NCI-H1930 (cell line): ENCODE measurements around the gene ADIPOR2.
"Not testable (repeated sequence)": the region's sequence is repeated elsewhere in the genome, so short reads cannot be mapped to it uniquely, and the experiment has no call there.

Experiments used
- DNase-seq, 2 experiments: peaks; one replicate each; lab custom pipeline; 2025; lab: John Stamatoyannopoulos, UW

ADIPOR2 gene

DNA sequence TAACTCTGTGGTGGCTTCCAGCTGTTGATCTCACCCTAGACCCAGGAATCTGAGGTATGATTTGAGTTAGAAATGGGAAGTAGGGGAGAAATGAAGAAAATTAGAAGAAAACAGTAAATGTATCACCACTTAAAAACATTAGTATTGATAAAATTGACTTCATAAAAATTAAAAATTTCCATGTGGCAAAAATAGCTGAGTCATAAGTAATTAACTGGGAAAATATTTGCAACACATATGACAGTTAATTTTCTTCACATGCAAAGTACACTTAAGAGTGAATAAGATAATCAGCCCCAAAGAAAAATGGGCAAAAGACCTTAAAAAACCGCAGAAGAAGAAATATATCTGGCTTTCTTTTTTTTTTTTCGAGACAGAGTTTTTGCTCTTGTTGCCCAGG, 25.5 kb upstream of the ADIPOR2 start:
- no peak for DNase-seq

DNA sequence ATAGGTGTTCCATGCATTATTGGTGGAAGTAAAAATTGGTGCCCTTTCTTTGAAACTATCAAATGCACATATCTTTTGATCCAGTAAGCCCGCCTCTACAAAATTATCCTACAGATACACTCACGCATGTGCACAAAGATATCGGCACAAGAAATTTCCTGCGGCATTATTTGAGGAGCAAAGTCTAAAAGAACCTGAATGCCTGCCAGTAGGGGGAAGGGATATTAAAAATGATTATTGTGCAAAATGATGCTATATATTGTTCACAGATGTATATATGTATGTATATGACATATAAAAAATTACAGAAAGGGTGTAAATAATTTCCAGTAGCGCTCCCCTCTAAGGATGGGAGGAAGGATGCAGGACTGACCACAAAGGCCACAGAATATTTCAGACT, 24.7 kb upstream of the ADIPOR2 start:
- DNase-seq: no peak

DNA sequence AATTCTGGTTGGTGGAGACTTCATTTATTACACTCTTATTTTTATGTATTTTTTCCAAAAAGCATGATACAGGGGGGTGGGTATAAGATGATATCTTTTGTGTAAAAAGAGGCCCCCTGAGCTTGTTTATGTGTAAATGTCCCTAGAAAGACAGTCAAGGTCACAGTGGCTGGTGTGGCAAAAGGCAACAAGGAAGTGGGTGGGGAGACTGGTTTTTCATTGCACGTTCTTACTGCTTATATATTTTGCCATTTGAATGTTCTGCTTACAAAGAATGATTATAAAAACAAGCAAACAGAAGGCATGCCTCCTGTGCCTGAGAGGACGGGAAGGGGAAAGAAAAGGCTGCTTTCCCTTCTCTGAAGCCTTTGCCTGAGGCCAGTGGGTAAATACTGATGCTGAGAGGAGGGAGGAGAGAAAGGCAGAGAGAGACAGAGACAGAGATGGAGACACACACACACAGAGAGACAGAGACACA, 24.1 kb upstream of the ADIPOR2 start:
- no peak for DNase-seq

DNA sequence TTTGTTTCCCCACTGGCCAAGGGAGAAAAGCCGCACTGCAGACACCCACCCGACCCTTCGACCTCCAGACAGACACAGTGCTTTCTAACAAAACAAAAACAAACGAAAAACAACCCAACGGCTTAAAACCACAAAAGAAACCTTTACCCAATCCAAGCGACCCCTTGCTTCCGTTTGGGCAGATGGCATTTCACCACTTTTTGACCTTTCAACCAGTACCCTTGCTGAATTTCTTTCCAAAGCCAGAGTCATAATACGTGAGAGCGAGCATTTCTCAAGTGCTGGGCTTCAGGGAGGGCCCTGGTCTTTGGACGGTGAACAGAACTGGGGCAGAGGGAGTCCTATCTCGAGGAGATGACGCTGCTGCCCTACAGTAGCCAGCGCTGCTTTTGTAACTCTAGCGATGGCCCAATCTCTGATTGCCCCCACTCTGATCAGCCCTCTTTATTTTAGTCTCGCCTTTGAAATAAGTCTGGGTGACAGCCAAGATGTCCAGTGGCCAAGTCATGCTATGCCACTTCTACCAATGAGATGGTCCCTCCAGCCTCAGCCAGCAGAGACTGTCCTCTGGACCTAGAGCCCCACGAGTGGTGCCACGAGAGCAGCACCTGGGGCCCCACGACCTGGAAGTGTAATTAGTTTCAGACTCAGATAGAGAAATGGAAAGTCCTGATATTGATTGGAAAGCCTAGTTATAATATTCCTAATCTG, 21.9 kb upstream of the ADIPOR2 start:
- no peak for DNase-seq

DNA sequence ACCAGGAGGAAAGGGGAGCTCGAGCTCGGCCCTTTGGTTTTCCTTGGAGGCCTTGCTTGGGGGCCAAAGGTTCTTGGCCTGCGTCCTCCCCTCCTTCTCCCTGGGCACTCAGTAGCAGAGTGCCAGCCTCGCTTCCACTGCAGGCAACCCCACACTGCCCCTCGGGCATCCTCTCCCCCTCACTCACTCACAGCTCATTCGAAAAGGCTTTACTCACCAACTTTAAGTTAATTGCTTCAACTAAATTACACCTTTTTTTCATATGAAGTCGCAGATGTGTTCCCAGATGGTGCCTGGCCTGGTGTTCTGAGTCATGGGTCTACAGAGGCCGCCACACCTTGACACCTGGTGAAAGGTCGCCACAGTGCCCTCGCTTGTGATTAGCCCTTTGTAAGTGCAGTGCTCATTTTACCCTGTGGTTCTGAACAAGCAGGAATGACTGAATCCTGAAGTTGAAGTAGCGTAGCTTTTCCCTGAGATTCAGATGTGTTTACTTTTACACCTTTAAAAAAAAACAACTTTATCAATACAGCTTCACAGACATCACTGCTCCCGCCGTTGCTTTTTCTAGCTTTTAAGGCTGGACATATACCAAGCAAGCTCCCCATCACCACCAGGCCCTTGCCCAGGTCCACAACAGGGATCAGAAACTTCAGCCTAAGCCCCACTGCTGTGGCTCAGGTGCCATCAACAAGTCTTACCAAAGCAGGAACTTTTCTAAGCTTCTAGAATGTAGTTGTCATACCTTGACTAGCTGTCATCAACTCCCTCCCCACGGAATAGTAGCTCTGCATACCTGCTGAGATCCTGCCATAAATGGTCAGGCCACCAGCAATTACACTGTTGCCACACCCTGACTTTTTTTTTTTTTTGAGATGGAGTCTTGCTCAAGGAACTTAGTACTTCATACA, 20.3 kb upstream of the ADIPOR2 start:
- no peak for DNase-seq

DNA sequence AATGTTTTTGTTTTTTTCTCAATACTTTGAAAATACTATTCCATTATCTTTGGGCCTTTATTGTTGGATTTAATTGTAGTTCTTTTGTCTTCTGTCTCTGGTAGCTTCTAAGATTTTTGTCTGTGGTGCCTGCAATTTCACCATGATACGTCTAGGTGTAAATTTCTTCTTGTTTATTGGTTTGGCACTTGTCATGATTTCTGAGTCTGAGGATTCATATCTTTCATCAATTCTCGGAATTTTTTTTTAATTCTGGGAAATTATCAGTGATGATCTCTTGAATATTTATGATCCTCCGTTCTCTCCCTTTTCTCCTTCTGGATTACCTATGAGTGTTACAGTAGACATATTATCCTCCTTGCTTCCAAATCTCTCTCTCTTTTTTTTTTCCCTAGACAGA, 14.8 kb upstream of the ADIPOR2 start:
- DNase-seq: no peak

DNA sequence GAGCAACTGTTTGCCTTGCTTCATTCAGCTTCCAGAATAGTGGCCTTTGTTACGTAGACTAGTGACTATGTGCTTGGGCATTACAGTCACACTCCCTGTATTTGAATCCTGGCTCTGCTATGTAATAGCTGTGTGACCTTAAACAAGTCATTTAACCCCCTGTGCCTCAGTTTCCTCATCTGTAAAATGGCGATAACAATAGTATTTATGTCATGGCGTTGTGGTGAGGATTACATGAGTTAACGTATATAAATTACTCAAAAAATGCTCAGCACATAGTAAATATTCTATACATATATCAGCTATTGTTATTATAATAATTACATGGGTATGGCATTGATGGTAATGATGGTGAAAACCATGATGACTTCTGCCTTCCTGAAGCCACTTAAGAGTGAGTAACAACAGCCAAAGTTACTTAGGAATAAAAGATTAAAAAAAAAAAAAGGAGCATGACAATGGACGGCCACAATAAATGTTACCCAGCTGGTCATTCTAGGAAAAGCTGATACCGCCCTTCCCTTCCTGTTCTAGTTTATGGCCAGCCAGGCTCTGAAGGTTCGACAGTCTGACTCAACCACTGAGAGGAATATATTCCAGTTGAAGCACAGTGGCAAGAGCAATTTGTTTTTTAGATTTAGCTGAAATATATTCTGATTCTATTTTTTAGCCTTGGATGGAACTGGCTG, 9.9 kb upstream of the ADIPOR2 start:
- no peak for DNase-seq

GRCh38 chr12:1681493-1681807, 9.4 kb upstream of the ADIPOR2 start:
- no peak for DNase-seq

DNA sequence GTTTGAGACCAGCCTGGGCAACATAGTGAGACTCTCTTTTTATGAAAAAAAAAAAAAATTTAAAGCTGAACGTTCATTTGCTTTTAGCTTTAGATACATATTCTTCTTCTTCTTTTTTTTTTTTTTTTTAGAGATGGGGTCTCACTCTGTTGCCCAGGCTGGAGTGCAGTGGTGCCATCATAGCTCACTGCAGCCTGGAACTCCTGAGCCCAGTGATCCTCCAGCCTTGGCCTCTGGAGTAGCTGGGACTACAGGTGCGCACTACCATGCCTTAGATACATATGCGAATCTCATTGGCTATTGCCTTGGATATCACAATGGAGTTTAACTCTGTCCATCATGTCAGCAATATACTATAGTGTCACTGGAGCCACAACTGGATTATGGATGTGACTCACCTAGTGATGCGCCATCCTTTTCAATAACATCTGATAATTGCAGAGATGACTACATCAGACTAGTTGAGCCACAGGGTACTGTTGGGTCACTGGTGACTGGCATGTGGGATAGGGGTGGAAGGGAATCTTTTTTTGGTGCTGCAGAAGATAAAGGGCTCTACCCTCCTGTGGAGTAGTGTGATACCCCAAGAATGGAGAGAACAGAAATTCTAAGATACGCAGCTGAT, 2.7 kb upstream of the ADIPOR2 start:
- no peak for DNase-seq

- peak in 1 of 2 experiments; percentile 50 for DNase-seq
Observed at GRCh38 chr12:1691123-1692007, 495 bp downstream of the ADIPOR2 start.

DNA sequence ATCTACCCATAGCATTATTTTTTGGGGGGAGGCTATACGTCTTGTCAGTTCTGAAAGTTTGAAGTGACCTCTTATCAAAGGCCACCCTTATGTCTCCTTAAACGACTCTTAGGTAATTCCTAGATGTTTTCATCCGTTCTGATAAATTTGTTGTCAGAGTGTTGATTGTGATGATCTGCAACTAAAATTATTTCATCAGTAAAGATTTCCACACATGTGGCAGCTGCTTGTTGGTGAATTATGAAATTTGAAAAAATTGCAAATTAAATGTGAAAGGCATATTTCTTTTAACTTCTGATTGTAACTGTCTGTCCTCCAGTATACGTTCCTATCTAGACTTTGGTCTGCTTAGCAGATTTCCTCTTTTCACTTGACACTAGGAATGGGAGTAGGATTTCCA, 1.4 kb downstream of the ADIPOR2 start:
- no peak for DNase-seq

GRCh38 chr12:1692895-1693610, 2.2 kb downstream of the ADIPOR2 start:
- DNase-seq: no peak

GRCh38 chr12:1695097-1695496, 4.2 kb downstream of the ADIPOR2 start:
- not testable (repeated sequence) for DNase-seq

DNA sequence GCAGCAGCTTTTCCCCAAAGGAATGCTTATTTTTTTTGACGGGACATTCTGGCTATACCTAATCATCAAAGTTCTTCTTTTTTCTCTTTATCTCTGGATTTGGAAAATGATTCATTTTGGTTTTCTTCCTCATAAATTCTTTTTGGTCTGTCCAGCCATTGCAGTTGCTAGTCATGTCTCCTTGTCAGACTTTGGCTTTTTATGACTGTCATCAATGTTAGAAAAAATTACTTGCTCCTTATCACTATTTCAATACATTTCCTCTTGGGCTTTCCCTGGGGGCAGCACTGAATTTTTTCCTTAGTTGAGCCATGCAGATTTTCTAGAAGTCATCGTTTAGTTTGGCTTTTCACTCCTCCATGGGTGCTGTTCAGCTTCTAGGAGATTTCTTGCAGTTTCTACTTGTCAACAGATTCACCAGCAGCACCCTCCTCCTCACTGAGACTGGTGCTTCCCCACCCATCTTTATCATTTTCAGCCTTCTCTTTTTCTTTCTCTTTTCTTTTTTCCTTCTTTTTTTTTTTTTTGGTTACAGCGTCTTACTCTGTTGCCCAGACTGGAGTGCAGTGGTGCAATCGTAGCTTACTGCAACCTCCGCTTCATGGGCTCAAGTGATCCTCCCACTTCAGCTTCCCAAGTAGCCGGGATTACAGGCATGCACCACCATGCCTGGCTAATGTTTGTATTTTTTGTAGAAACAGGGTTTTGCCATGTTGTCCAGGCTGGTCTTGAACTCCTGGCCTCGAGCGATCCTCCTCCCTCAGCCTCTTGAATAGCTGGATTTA, 5.2 kb downstream of the ADIPOR2 start:
- no peak for DNase-seq

DNA sequence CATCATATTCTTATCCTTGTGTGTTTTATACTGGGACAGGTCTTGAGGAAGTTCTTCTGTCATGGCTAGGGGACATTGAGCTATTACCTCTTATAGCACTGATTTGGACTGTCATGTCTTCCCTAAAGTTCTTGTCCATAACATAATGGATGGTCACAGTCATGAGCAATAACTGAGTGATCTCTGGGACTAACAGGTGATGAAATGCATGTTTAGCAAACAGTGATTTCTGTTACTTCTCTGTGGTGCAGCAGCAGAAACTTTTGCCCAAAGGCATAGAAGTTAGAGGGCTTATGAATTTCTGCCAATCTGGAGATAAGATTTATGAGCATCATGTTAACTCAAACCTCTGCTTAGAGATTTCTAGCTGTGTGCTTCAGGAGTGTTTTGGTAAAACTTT, 5.9 kb downstream of the ADIPOR2 start:
- DNase-seq: no peak

- DNase-seq: no peak
Observed at GRCh38 chr12:1697271-1697670, 6.4 kb downstream of the ADIPOR2 start.

DNA sequence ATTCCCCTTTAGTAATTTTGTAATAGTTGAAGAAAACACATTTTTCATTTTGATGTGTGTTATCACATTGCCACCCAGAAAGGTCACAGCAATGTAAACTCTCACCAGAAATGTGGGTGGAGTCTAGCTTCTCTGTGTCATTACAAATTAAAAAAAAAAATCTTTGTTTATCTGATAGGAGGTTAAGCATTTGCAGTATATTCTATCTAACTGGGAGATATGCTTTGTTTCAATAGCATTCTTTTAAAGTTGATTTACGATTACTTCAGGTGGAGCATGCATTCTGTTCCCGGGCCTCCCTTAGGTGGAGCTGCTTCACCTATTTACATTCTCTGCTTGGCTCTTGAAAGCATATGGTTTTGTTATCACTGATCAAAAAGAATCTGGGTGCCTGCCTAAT, 7.8 kb downstream of the ADIPOR2 start:
- no peak for DNase-seq

DNA sequence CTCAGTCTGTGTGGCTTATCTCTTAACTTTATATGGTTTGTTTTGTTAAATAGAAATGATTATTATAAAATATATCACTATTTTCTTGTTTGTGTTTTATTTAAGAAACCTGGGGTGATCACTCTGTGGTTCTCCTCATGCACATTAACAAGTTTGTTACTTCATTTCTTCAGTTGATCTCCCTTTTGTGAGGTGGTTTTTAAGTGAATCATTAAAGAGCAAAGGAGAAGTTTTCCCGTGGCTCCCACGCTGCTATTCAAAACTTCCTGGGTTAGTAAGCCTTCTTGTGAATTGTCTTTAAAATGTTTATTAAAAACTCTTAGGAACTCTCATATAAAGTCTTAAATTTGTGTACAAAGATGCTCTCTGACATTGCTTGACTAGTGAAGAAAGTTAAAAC, 11.8 kb downstream of the ADIPOR2 start:
- DNase-seq: no peak

DNA sequence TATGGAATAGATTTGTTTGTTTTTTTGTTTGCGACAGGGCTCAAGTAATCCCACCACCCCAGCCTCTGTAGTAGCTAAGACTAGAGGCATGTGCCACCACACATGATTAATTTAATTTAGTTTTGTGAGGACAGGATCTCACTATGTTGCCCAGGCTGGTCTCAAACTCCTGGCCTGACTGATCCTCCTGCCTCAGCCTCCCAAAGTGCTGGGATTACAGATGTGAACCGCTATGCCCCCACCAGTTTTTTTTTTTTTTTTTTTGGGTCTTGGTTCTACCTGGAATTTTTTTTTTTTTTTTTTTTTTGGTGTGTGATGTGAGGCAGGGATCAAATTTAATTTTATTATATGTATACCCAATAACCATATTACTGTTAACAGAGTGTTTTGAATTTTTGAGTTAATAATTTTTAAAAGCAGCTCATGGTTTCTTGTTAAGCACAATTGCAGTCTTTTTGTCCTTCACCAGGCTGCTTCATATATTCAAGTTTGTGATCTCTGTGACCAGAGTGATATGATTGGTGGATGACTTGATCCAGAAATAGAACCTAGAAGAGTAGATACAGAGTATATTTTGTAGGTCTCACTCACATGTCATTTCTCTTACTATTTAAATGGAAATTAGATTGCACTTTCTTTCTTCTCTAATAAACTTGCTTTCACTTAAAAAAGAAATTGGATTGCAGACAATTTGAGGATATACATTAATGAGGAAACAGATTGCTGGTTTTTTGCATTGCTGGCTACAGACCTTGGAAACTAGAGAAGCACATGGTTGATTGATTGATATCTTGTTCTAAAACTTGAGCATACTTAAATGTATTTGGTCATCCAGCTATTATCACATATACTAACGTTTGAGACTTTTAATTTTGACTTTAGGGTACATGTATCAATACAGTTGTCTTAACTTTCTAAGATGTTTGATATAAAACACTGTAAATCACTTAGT, 13.2 kb downstream of the ADIPOR2 start:
- DNase-seq: no peak
